Fibroblast of the conjunctiva (primary cell): ENCODE measurements around the gene ETFDH.
"Not testable (repeated sequence)": the region's sequence is repeated elsewhere in the genome, so short reads cannot be mapped to it uniquely, and the experiment has no call there.

Source experiments
- DNase-seq: peaks from one replicate; pipeline ENCODE4 v3.0.0-alpha.2; 2010; ENCODE audit warnings: low read depth

The ETFDH gene

GRCh38 chr4:158678767-158679166 is 6.7 kb downstream of the ETFDH start:
- no peak for DNase-seq

- DNase-seq, result no peak
Observed at GRCh38 chr4:158681629-158682028, 9.5 kb downstream of the ETFDH start.

- DNase-seq, result no peak
Observed at GRCh38 chr4:158682066-158682465, 10.0 kb downstream of the ETFDH start.

- DNase-seq, result no peak
Observed at GRCh38 chr4:158688813-158689212, 16.7 kb downstream of the ETFDH start.

GRCh38 chr4:158704274-158704673 is 32.2 kb downstream of the ETFDH start:
- DNase-seq, result no peak

GRCh38 chr4:158710814-158711213 is 38.7 kb downstream of the ETFDH start:
- no peak for DNase-seq

GRCh38 chr4:158712622-158713021 is 40.5 kb downstream of the ETFDH start:
- not testable (repeated sequence) for DNase-seq

GRCh38 chr4:158714937-158715336 is 42.8 kb downstream of the ETFDH start:
- DNase-seq, result no peak

- no peak for DNase-seq
Observed at GRCh38 chr4:158715802-158716201, 43.7 kb downstream of the ETFDH start.

- DNase-seq, result no peak
Observed at GRCh38 chr4:158721680-158722079, 49.6 kb downstream of the ETFDH start.

- DNase-seq, result peak; percentile 10
Observed at GRCh38 chr4:158722291-158722916, 50.3 kb downstream of the ETFDH start.

GRCh38 chr4:158722917-158723793 is 51.1 kb downstream of the ETFDH start, which contains the start of gene PPID:
TSS of gene PPID (minus strand) at chr4:158723396. CDS start at chr4:158723288, 108 bp downstream.
- DNase-seq, result peak; percentile 59

GRCh38 chr4:158724637-158725036 is 52.5 kb downstream of the ETFDH start:
- no peak for DNase-seq

GRCh38 chr4:158726633-158727032 is 54.5 kb downstream of the ETFDH start:
- no peak for DNase-seq

- DNase-seq, result no peak
Observed at GRCh38 chr4:158728236-158728635, 56.1 kb downstream of the ETFDH start.

GRCh38 chr4:158729716-158730559 is 57.8 kb downstream of the ETFDH start:
- DNase-seq, result peak; percentile 43

- no peak for DNase-seq
Observed at GRCh38 chr4:158738866-158739265, 66.8 kb downstream of the ETFDH start.

GRCh38 chr4:158739600-158739999 is 67.5 kb downstream of the ETFDH start:
- no peak for DNase-seq

GRCh38 chr4:158741326-158742021 is 69.4 kb downstream of the ETFDH start:
- DNase-seq, result no peak

- not testable (repeated sequence) for DNase-seq
Observed at GRCh38 chr4:158746537-158746936, 74.4 kb downstream of the ETFDH start.

GRCh38 chr4:158750379-158750778 is 78.3 kb downstream of the ETFDH start:
- no peak for DNase-seq
